GM11168 (cell line): ENCODE results near the gene COL25A1.
"Not testable (repeated sequence)": the region's sequence is repeated elsewhere in the genome, so short reads cannot be mapped to it uniquely, and the experiment has no call there.

Source experiments
- in situ Hi-C: fragments of 300-500 bp; cut with MboI; formaldehyde crosslinking; loops from one replicate; pipeline ENCODE4 v1.12.0; 2022; ENCODE audit warnings: low sequenced_read_pairs; ENCODE audit not compliant: unreplicated experiment

Gene COL25A1

DNA sequence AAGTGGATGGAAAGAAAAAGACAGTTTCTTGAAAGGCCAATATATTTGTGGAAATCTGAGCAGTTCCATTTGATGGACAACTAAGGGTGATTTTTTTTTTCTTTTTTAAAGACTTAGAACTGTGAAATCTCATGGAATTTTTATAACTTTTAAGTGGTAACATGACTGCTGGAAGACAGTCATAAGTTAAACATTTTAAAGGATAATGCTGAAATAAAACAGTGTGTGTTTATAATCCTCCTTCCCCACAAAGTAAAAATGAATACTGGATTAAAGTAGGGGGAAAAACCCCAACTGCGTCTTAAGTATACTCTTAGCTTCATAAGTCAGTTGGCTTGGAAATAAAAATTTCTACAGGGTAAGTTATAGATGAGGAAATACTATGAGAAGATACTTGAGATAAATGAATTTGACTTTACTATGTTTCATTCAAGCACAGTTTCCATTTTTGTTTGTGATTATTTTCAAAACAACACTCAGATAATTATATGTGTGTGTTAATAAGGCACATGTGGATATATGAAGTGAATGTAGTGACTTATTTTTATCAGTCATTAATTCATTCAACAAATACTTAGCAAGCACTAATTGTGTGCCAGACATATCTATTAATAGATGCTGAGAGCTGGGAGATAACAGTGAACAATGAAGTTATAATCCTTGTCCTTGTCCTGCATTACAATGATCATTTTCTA is 410.4 kb downstream of the COL25A1 start:
- in situ Hi-C loops: no loop called here

DNA sequence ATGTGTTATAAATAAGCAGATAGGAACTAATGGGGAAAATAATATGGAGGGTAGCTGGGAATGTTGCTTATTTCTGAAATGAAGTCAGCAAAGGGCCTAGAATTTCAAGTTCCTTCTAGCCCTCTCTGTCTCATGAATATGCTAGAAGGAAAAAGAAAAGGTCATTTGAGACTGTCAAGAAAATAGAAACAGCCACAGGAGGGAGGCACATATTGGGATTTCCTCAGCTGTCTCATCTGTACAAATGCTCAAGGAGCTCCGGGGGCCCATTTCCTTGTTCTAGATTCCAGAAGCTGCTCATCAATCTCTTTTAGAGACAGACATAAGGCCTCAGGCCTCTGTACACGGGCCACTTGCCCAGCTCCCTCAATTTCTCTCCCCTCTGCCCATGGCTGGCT is 412.0 kb downstream of the COL25A1 start:
- in situ Hi-C loops: no loop called here

DNA sequence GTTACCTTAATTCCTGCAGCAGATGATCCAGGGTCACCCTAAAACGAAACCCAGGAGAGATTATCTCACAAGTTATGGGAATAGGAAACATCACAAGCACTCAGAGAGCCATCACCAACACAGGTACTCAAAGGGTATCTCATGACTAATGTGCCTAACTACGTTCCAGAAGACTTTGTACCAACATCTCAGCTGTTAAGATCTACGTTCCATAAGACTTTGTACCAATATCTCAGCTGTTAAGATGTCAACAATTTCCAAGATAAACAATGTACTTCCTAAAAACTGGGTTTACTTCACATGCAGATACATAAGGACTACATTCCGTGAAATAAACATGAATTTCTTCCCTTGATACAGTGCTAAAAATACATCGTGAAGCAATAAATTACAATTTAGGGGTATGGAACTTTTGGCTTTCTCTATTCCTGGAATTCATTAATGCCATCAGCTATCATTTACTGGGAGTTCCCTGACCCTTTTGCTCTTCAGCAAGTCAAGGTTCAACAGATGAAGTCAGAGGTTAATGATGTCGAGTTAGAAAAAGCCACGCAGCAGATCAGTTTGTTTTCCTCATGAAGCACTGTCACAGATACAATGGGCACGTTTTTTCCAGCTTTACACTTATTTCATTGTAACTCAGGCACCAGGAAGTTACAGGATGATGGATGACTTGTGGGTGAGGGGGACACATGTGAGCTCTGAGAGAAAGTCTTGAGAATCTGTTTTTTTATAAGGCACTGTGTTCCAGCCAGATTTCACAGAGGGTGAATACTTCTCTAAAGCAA is 412.6 kb downstream of the COL25A1 start:
- in situ Hi-C loops: no loop called here

DNA sequence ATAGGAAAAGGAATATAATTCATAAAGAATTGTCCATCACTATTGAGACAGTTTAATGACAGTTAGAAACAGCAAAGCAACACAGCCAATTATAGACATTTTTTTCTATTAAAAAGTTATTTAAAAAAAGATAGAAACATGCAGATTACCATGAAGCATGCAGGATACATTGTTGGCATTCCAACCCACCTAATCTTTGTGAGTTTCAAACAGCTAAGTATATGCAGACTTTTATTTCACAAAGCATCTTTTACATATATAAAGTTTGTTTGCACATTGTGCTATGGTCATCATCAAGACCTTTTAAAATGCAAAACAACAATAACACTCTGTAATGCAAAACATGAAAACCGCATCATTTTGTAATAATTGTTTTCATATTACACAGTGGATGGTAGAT is 413.7 kb downstream of the COL25A1 start:
- in situ Hi-C loops: no loop called here

DNA sequence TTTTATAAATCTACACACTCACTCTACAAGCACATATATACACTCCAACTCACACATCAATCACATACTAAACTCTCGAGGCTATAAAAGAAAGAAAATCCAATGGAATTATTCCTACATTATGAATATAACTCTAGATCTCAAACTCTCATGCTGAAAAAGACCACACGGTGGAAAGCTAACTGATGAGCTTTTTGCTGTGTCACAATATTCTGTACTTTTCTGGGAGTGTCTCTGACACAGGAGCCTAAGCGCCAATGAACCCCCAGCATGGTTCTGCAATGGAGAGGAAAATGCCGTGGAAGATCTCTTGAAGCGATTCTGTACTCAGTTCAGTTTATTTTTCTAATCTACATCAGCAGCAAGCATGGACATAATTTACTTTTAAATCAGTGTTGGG is 415.4 kb downstream of the COL25A1 start:
- in situ Hi-C loops: no loop called here

DNA sequence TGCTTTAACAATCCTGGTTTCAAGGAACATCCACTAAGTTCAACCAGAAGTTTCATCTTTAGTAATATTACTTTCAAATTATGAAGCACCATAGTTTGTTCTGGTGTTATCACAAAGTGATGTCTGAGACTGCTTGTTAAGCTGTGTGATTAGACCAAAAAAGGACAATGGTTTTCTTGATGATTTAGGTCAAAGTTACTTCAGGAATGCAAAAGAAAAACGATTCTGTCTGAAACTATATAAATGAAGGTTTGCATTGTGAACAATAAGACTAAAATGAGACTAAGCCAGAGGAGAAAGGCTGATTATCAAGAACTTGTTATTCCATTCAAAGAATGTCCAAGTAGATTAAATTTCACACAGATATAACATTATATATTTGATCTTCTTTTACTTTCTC is 417.2 kb downstream of the COL25A1 start:
- in situ Hi-C loops: no loop called here

DNA sequence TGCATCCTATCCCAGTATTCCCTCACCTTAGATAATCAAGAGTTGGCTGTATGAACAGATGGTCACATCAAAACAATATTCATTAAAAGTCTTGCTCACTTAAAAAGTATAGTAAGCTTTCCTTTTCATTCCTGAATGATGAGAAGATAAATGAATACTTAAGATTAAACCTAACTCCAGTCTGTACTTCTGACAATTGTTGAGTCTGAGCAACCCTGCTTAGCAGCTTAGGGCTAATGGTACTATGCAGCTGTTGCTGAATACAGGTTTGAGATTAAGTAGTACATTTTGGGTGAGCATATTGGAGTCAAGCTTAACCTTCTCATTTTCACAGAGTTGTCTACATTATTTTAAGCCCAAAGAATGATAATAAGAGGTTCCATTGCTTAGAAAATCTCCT is 417.9 kb downstream of the COL25A1 start:
- in situ Hi-C loops: no loop called here

DNA sequence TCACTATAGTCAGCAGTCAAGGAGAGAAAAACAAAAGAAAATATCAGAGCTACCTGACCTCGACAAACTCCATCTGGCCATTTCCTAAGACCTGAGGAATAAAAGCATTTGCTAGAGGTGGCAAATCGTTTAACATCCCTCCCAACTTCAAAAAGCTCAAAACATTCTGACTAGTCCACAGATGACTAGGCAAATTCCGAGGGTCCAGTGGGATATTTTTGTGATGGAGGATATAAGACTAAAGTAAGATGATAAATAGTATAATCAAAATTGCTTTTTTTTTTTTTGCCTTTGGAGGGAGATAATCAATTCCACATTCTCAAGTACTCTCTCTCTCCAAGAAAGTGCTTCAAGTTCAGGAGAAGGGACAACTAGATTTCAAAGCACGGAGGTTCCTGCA is 420.5 kb downstream of the COL25A1 start:
- in situ Hi-C loops: no loop called here

DNA sequence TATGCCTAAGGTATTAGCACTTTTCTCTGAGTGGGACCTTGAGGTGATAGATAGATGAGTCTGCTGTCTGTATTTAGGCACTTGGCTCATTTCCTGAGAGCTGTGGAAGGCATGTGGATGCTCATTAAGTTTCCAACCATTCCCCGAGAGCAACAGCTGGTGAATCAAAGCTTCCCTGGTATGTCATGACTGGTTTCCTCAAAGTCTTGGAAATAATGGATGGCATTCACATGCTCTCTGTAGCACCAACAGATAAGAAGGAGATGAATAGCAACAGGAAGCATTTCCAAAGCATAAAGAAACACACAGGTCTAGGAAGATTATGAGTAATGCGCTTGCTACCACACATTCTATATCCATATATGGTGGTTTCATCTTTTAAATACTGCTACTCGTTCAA is 421.3 kb downstream of the COL25A1 start:
- in situ Hi-C loops: no loop called here

DNA sequence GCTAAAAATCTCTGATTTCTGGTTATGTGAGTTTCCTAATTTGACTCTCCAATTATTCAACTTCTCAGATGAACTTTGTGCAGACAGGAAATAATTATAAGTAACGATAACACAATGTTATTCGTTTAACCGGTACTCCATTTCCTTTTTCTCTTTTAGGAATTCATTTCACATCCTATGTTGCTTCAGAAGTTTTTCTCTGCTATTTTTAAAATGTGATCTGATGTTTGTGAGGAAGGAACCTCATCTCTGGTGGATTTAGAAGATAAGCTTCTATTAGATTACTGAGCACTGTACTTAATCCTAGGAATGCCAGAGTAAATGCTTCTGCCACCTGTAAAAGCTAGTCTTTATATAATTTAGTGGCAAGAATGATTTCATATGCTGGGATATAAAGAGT is 423.7 kb downstream of the COL25A1 start:
- in situ Hi-C loops: no loop called here

DNA sequence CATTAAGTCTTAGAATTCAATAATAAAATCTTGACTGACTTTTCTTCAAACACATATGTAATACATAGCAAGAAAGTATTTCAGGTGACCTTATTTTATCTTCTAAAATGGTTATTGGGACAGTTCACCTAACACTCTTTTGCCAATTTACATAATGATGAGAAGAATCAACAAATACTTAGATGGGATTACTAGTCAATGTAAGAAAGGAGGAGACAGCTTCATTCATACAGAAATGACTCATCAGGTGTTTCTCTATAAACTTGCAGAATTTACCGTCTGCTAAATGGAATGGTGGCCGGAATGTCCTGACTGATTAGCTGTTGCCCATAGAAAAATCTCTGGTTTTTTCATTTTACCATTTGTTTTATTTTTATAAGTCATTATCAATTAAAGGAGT is 424.6 kb downstream of the COL25A1 start:
- in situ Hi-C loops: no loop called here

DNA sequence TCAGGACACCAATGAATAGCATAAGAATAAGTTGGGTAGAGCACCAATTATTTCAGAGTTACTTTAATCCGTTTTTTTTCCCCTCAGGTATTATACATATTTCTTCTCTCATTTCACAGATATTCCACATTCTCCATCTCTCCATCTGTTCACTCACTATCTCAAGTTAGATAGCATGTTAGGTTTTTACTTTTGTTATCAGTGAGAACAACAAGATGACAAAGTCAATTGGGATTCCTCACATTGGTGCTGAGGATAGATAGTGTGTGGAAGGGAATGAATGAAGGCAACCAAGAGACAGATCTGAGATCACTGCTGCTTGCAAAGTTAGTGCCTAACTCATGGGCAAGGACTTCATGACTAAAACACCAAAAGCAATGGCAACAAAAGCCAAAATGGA is 427.7 kb downstream of the COL25A1 start:
- in situ Hi-C loops: no loop called here

DNA sequence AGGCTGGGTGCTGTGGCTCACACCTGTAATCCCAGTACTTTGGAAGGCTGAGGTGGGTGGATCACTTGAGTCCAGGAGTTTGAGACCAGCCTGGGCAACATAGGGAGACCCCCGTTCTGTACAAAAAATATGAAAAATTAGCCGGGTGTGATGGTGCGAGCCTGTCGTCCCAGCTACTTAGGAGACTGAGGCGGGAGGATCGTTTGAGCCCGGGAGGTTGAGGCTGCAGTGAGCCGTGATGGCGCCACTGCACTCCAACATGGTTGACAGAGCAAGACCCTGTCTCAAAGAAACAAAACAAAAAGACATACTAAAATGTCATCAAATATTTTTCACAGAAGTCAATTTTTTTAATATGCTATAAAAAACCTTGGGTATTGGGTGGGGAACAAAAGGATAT is 432.5 kb downstream of the COL25A1 start:
- in situ Hi-C loops: not testable (repeated sequence)

DNA sequence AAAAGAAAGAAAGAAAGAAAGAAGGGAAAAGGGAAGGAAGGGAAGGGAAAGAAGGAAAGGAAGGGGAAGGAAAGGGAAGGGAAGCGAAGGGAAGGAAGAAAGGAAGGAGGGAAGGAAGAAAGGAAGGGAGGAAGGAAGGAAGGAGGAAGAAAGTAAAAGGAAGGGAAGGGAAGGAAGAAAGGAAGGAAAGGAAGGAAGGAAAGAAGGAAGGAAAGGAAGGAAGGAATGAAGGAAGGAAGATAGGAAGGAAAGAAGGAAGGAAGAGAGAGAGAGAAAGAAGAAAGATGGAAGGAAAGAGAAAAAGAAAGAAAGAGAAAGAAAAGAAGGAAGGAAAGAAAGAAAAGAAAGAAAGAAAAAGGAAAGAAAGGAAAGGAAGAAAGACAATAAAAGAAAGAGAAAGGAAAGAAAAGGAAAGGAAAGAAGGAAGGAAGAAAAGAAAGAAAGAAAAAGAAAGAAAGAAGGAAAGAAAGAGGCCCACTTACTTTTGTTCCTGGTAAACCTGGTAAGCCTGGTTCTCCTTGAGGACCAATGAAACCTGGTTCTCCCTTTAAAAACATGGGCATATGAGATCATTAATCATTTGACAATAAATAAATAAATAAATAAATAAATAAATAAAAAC is 433.7 kb downstream of the COL25A1 start:
- in situ Hi-C loops: no loop called here

DNA sequence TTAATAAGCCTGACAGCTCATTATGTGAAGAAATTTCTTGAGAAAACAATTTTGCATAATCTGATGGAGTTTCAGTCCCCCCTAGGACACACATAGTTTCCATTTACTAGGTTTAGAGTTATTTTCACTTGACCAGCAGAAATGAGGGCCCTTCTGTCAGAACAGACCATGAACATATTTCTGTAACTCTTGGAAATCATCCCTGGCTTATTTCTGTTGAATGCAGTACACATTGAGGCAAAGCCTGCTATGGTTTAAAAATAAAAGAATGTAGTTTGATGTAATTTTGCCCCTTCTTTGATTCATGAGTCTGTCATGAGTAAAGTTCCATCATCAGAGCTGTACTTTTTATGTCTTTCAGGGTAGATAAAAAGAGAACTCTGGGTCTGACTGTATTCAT is 435.0 kb downstream of the COL25A1 start:
- in situ Hi-C loops: no loop called here

DNA sequence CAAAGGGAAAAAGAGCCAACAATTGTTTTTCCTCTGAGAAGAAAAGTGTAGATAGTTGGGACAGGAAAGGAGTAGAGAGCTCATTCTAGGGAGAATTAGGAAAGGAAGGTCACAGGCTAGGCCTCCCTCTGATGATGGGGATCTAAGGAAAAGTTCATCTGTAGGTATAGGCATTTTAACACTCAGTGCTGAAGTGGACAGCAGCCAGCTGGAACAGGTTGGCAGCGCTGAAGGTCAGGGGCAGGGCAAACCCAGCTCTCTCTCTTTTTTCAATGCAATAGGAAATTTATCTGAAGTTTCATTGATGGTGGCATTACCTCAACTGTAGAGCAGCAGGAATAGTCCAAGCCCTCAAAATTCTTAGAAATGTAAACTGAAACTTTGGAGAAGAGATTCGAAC is 441.1 kb downstream of the COL25A1 start:
- in situ Hi-C loops: no loop called here

DNA sequence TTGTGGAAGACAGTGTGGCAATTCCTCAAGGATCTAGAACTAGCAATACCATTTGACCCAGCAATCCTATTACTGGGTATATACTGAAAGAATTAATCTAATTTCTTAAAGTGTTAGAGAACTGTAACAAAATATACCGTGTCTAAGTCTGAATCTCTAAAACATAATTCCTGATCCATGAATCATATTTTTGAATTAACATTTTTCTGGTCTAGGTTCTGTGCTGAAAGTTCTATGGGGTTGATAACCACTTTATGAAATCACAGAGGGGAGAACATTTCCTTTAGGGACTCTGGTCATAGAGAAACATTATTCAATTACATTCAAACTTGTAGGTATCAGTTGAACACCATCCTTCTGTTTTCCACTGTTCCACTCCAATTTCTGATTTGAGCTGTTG is 447.7 kb downstream of the COL25A1 start:
- in situ Hi-C loops: no loop called here

DNA sequence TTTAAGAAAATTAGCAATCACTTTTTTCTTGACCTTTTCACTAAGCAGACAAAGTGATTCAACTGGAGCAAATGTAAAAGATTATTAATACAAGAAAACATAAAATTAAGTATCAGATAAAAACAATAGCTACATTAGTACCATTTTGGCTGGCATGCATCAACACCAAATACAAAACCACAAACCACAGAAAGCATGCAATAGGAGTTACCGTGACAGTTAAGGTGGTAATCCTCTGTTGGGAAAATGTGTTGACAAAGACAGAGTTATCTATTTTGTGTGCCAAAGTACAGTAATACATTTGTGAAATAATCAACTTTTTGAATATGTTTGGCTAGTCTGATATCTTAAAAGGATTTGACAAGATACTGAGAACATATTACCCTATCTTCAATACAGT is 449.8 kb downstream of the COL25A1 start:
- in situ Hi-C loops: no loop called here

DNA sequence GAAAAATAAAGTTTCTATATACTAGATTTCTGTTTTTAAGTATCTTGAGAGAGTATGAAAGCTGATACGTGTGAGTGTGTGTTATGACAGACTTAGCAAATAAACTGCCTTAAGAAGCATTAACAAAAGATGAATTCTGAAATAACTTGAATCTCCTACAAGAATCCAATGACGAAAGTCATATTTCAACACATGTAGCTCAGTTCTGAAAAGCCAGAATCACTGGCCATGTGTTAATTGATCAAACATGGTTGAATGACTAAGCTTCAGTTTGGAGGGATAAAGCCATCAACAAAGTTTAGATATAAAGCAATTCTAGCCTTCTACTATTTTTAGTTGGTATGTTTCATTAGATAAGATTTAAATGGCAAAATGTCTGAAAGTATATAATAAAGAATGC is 451.1 kb downstream of the COL25A1 start:
- in situ Hi-C loops: no loop called here

DNA sequence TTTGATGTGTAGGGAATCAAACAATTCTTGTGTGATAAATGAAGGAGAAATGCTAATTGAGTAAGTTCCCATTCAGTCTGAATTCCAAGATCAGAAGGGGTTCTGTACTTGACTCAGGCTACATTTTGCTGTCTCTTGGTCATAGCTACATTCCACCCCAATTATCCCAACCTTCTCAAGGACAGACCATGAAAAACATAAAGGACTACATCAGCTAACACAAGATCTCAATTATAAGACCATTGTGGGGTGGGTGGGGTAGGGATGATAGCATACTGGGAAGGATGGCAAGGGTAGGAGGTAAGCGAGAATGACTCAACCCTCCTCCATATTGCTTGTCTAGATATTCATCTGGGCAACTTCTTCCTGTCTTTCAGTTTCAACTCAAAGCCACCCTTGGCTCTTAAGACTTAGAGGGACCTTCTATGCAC is 452.2 kb downstream of the COL25A1 start:
- in situ Hi-C loops: no loop called here

DNA sequence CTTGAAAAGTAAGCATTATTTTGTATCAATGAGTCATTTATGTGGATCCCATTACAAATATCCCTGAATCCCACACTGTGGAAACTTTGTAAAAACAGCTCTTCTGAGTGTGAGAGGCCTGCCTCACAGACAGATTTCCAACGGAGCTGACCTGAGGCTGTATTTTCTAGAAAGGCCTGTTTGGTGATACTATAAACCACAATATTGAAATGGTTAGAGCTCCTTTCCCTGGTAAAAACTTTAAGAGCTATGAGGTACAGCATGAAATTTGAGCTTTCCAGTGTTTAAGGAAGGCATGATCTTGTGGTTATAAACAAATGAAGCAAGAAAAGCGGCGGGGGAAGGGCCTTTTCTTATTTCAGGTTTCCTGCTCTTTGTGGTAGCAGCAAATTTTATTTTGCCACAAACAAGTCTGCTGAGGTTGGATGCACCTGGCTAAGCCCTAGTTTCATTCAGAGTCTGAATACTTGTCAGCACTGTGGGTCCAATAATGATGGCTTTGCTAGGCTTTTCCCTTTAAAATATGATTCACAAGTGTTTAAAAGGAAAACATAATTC is 452.8 kb downstream of the COL25A1 start:
- in situ Hi-C loops: loop anchor here (25.0 kb wide), 1 partner anchor 563 kb away; no protein-coding TSS in a partner anchor
